ENCODE results near the gene ISY1. TPM values are rescaled to one million over a fixed set of nuclear protein-coding genes. Genes with fewer than 3 reads are reported as not detected.
"Not testable (repeated sequence)": the region's sequence is repeated elsewhere in the genome, so short reads cannot be mapped to it uniquely, and the experiment has no call there.

ISY1 gene
- total RNA-seq, 2 donors from 2014 or later = 27.0 to 32.0 TPM

GRCh38 chr3:129104498-129105079 lies 56.3 kb downstream of the ISY1 start:
- DNase-seq (no peak), ATAC-seq (no peak)
- intact Hi-C loops (cut with DNase I, micrococcal nuclease) = no loop called here

GRCh38 chr3:129104051-129104450 lies 56.8 kb downstream of the ISY1 start:
- DNase-seq = no peak

GRCh38 chr3:129103296-129103695 lies 57.6 kb downstream of the ISY1 start:
- intact Hi-C loops (cut with DNase I, micrococcal nuclease) = no loop called here
- ATAC-seq (no peak), DNase-seq (no peak)

More at GRCh38 chr3:129104051-129104450, 56.8 kb downstream of the ISY1 start:
- intact Hi-C loops (cut with DNase I, micrococcal nuclease) = no loop called here
- no peak for ATAC-seq

GRCh38 chr3:129101370-129102138 lies 59.3 kb downstream of the ISY1 start:
- DNase-seq (no peak), ATAC-seq (no peak)
- intact Hi-C loops (cut with DNase I, micrococcal nuclease) = no loop called here

- no peak for DNase-seq
- intact Hi-C loops (cut with DNase I, micrococcal nuclease) = no loop called here
- no peak for ATAC-seq
Measured at GRCh38 chr3:129100274-129100673, 60.6 kb downstream of the ISY1 start.

- ATAC-seq (no peak), DNase-seq (no peak)
- intact Hi-C loops (cut with DNase I, micrococcal nuclease) = no loop called here
Measured at GRCh38 chr3:129095285-129095684, 65.6 kb downstream of the ISY1 start.

GRCh38 chr3:129088312-129088711 lies 72.6 kb downstream of the ISY1 start:
- DNase-seq; intact Hi-C loops (cut with DNase I, micrococcal nuclease): not testable (repeated sequence)
- peak; percentile 11 for ATAC-seq

- ATAC-seq (peak; percentile 91), DNase-seq (peak in 1 of 2 donors; percentile 35)
- intact Hi-C loops (cut with DNase I, micrococcal nuclease) = not testable (repeated sequence)
Measured at GRCh38 chr3:129087904-129088303, 73.0 kb downstream of the ISY1 start.

GRCh38 chr3:129087138-129087702 lies 73.6 kb downstream of the ISY1 start:
- ATAC-seq (peak; percentile 26), DNase-seq (peak in 1 of 2 donors; percentile 35)
- intact Hi-C loops (cut with DNase I, micrococcal nuclease) = no loop called here

- ATAC-seq = no peak
- no peak for DNase-seq
- intact Hi-C loops (cut with DNase I, micrococcal nuclease) = no loop called here
Measured at GRCh38 chr3:129085818-129086217, 75.0 kb downstream of the ISY1 start.

GRCh38 chr3:129085165-129085715 lies 75.6 kb downstream of the ISY1 start:
- ATAC-seq = no peak
- intact Hi-C loops (cut with DNase I, micrococcal nuclease) = no loop called here
- no peak for DNase-seq

- intact Hi-C loops (cut with DNase I, micrococcal nuclease) = no loop called here
- no peak for DNase-seq
- ATAC-seq = no peak
Measured at GRCh38 chr3:129084501-129084900, 76.4 kb downstream of the ISY1 start.

- ATAC-seq (no peak), DNase-seq (no peak)
- intact Hi-C loops (cut with DNase I, micrococcal nuclease) = no loop called here
Measured at GRCh38 chr3:129082026-129082425, 78.8 kb downstream of the ISY1 start.

- intact Hi-C loops (cut with DNase I, micrococcal nuclease) = no loop called here
- ATAC-seq (no peak), DNase-seq (no peak)
Measured at GRCh38 chr3:129081503-129081902, 79.4 kb downstream of the ISY1 start.

- ATAC-seq = no peak
- no peak for DNase-seq
- intact Hi-C loops (cut with DNase I, micrococcal nuclease) = no loop called here
Measured at GRCh38 chr3:129078510-129078909, 82.4 kb downstream of the ISY1 start.

Other genes with a start within 250 kb of the ISY1 start
- gene CFAP92, start 167.0 kb downstream of the ISY1 start, total RNA-seq = 1 to 10 TPM; 2.1 to 2.9 TPM
- gene EFCC1, start 159.8 kb downstream of the ISY1 start, total RNA-seq = 1 to 10 TPM; 1.7 to 3.7 TPM
- under 1 TPM; 0.39 to 0.55 TPM for gene GP9, start 100.3 kb downstream of the ISY1 start, total RNA-seq
- gene RAB43, start 39.3 kb downstream of the ISY1 start, total RNA-seq = 10 to 100 TPM; 28.7 to 30.4 TPM
- gene CNBP, start 22.8 kb upstream of the ISY1 start, total RNA-seq = 100 to 1,000 TPM; 205 to 247 TPM
- 100 to 1,000 TPM; 240 to 307 TPM for gene COPG1, start 88.5 kb upstream of the ISY1 start, total RNA-seq
- gene HMCES, start 117.8 kb upstream of the ISY1 start, total RNA-seq = 10 to 100 TPM; 42.3 to 44.2 TPM

All from left colon (tissue), 2 donors.